ENCODE data around the gene PITPNM2. TPM values are rescaled to one million over a fixed set of nuclear protein-coding genes. Genes with fewer than 3 reads are reported as not detected.

The PITPNM2 gene
- total RNA-seq, 2 experiments from 2014 or later, result 37.3 to 38.3 TPM

DNA sequence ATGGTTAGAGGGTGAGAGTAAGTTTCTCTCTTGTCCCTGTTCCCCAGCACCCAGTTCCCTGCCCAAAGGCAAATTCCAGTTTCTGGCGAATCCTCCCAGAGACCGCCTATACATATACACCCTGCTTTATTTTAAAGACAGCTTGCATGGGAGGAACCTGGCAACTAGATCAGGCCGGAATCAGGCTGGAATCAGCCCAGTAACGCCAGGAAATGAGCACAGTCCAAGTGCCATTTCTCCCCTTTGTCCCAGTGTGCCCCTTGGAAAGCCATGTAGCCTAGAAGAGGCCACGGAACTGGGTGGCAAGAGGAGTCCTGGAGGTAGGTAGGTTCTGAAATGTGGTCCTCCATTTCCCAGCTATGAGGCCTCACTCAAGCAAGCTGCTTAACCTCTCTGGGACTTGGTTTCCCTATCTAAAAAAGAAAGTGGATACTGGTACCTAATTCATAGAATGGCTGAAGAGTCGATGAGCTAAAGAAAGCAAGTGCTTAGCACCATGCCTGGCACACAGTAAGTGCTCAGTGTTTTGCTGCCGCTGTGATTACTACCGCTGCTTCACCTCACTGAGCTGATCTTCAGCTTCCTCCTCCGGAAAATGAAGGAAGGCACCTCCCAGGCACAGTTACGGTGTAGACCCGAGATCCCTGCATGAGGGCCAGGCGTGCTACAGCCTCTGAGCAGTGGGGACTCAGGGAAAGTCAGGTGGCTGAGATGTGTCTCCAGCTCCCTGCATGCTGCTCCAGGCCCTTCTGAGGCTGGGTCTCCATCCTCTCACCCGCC, 36.4 kb downstream of the PITPNM2 start:
- peak overlapping the region; percentile 99 for H3K27ac Mint-ChIP-seq
- no peaks in the 10 kb centered on the region for H3K9me3 Mint-ChIP-seq
- CTCF ChIA-PET, result interaction anchor here (1.3 to 1.6 kb wide), 2 partner anchors 38 to 71 kb away, joined by 3 to 6 read pairs; no protein-coding TSS in a partner anchor
- DNase-seq, result peak in 2 of 14 experiments; percentile 14 to 39
- ATAC-seq (ENCODE audit: poor library complexity), result no peak
- peak overlapping the region; percentile 66 for H3K4me3 Mint-ChIP-seq
- Histone ChIP-seq H3K27me3 (ENCODE audit: control insufficient read depth in 1 of 2, insufficient read depth in 2 of 2, low read length in 2 of 2) (no peaks in the 10 kb centered on the region), H3K4me1 (ENCODE audit: insufficient read depth, low read length) (peaks cover 43% of the 10 kb centered on the region), H3K36me3 (ENCODE audit: insufficient read depth, low read length) (peaks cover 2% of the 10 kb centered on the region), H3K4me3 (ENCODE audit: low read length) (no peak overlapping the region), H3K9me3 (ENCODE audit: control insufficient read depth in 1 of 2, insufficient read depth in 1 of 2, low read length in 2 of 2) (no peaks in the 10 kb centered on the region), H3K27ac (ENCODE audit: low read depth in 1 of 2, low read length in 2 of 2) (peak overlapping the region; percentile 16 to 64)
- intact Hi-C loops (cut with DNase I, micrococcal nuclease), result loop anchor here in 1 of 2 experiments (5.0 kb wide), 1 partner anchor 33 kb away; no protein-coding TSS in a partner anchor
- TF ChIP-seq, protein P1, sequence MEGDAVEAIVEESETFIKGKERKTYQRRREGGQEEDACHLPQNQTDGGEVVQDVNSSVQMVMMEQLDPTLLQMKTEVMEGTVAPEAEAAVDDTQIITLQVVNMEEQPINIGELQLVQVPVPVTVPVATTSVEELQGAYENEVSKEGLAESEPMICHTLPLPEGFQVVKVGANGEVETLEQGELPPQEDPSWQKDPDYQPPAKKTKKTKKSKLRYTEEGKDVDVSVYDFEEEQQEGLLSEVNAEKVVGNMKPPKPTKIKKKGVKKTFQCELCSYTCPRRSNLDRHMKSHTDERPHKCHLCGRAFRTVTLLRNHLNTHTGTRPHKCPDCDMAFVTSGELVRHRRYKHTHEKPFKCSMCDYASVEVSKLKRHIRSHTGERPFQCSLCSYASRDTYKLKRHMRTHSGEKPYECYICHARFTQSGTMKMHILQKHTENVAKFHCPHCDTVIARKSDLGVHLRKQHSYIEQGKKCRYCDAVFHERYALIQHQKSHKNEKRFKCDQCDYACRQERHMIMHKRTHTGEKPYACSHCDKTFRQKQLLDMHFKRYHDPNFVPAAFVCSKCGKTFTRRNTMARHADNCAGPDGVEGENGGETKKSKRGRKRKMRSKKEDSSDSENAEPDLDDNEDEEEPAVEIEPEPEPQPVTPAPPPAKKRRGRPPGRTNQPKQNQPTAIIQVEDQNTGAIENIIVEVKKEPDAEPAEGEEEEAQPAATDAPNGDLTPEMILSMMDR (IDR thresholded peaks at IDR 0.05), result no peak
- H3K36me3 Mint-ChIP-seq (ENCODE audit: low read depth), result peaks cover 7% of the 10 kb centered on the region
- H3K4me1 Mint-ChIP-seq (ENCODE audit: low read depth), result peaks cover 69% of the 10 kb centered on the region
- no peaks in the 10 kb centered on the region for H3K27me3 Mint-ChIP-seq
- POLR2A ChIA-PET, result interaction anchor here (0.9 to 3.2 kb wide), 13 partner anchors 8 to 140 kb away, joined by 4 to 31 read pairs (median 7); partner anchors contain the start of genes MPHOSPH9, MTRFR, OGFOD2 and PITPNM2

DNA sequence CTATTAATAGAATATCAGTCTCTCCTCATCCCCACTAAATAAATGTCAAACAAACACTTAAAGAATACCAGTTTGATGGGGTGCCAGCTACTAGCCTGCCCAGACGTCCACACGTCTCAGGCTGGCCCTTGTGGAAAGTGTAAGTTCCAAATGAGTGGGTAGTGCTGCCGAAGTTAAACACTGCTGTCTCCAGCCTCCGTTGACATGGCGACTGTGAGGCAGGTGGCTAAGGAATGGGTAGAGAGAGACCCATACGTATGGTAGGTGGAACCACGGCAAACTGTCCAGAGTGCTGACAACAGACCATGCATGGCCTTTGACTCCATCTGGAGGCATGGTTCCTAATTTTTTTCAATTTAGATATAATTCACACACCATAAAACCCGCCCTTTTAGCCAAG, 37.9 kb downstream of the PITPNM2 start:
- no peaks in the 10 kb centered on the region for H3K9me3 ChIP-seq (ENCODE audit: control insufficient read depth in 1 of 2, insufficient read depth in 1 of 2, low read length in 2 of 2)
- H3K4me3 Mint-ChIP-seq, result no peak overlapping the region
- ChIA-PET CTCF (no interaction called here), POLR2A (no interaction called here)
- peaks cover 4% of the 10 kb centered on the region for H3K36me3 ChIP-seq (ENCODE audit: insufficient read depth, low read length)
- intact Hi-C loops (cut with DNase I, micrococcal nuclease), result loop anchor here in 1 of 2 experiments (5.0 kb wide), 1 partner anchor 34 kb away; no protein-coding TSS in a partner anchor
- peaks cover 62% of the 10 kb centered on the region for H3K4me1 Mint-ChIP-seq (ENCODE audit: low read depth)
- H3K27ac ChIP-seq (ENCODE audit: low read depth in 1 of 2, low read length in 2 of 2), result no peak overlapping the region
- H3K27me3 Mint-ChIP-seq, result no peaks in the 10 kb centered on the region
- H3K4me1 ChIP-seq (ENCODE audit: insufficient read depth, low read length), result peaks cover 37% of the 10 kb centered on the region
- DNase-seq, result no peak
- no peak overlapping the region for H3K4me3 ChIP-seq (ENCODE audit: low read length)
- no peak overlapping the region for H3K27ac Mint-ChIP-seq
- no peaks in the 10 kb centered on the region for H3K27me3 ChIP-seq (ENCODE audit: control insufficient read depth in 1 of 2, insufficient read depth in 2 of 2, low read length in 2 of 2)
- peaks cover 17% of the 10 kb centered on the region for H3K36me3 Mint-ChIP-seq (ENCODE audit: low read depth)
- H3K9me3 Mint-ChIP-seq, result no peaks in the 10 kb centered on the region
- TF ChIP-seq, protein P1 (IDR thresholded peaks at IDR 0.05), result no peak
- ATAC-seq (ENCODE audit: poor library complexity), result no peak

DNA sequence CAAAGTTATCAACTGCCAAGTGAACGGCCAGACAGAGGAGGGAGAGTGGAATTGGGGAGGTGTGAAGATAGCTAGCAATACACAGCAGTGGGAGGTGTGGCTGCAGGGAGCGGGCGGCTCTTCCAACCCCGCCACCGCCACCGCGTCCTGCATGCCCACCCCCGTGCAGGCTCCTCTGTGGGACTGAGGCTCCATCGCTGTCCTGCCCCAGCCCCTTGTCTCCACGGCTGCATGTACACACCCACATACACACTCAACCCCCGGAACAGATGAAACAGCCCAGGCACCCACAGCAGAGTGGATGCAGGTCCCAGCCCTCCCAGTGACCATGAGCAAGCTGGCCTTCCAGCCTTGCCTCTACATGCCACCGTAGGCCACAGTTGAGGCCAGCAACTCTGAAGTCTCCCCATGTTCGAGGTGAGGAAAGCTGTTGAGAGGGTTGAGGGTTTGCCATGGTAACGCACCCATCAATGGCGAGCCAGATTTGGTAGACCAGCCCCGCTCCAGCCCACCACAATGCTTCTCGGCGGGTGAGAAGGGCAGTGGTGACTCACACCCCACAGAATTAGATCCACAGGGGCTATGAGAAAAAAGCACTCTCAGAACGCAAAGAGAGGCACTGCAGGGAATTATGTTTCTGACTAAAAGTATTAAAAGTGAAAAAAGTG, 39.3 kb downstream of the PITPNM2 start:
- H3K27ac Mint-ChIP-seq, result no peak overlapping the region
- Histone ChIP-seq H3K36me3 (ENCODE audit: insufficient read depth, low read length) (peaks cover 4% of the 10 kb centered on the region), H3K27me3 (ENCODE audit: control insufficient read depth in 1 of 2, insufficient read depth in 2 of 2, low read length in 2 of 2) (no peaks in the 10 kb centered on the region), H3K4me1 (ENCODE audit: insufficient read depth, low read length) (peaks cover 46% of the 10 kb centered on the region), H3K27ac (ENCODE audit: low read depth in 1 of 2, low read length in 2 of 2) (no peak overlapping the region), H3K9me3 (ENCODE audit: control insufficient read depth in 1 of 2, insufficient read depth in 1 of 2, low read length in 2 of 2) (no peaks in the 10 kb centered on the region), H3K4me3 (ENCODE audit: low read length) (no peak overlapping the region)
- ChIA-PET CTCF (no interaction called here), POLR2A (interaction anchor here (1.0 to 1.7 kb wide), 2 partner anchors 9 to 121 kb away, joined by 4 to 5 read pairs; partner anchors contain the start of genes MPHOSPH9 and MTRFR)
- H3K27me3 Mint-ChIP-seq, result no peaks in the 10 kb centered on the region
- no peak overlapping the region for H3K4me3 Mint-ChIP-seq
- DNase-seq, result no peak
- peaks cover 29% of the 10 kb centered on the region for H3K36me3 Mint-ChIP-seq (ENCODE audit: low read depth)
- ATAC-seq (ENCODE audit: poor library complexity), result no peak
- intact Hi-C loops (cut with DNase I, micrococcal nuclease), result loop anchor here in 1 of 2 experiments (5.0 kb wide), 1 partner anchor 36 kb away; no protein-coding TSS in a partner anchor
- H3K4me1 Mint-ChIP-seq (ENCODE audit: low read depth), result peaks cover 62% of the 10 kb centered on the region
- H3K9me3 Mint-ChIP-seq, result no peaks in the 10 kb centered on the region
- TF ChIP-seq, protein P1 (IDR thresholded peaks at IDR 0.05), result no peak
